Activated T-helper 1 cell treated with anti-CD3 and anti-CD28 coated beads, Interleukin-12 subunit alpha, Interleukin-12 subunit beta, Interleukin-2, Interleukin-4 antibody, amounts not matched to agents 30 ng/mL and 10 ng/mL and 1 ng/mL, durations not matched to agents 14 hours and 24 hours and 36 hours (primary cell): ENCODE data around the gene CDPF1. TPM values are rescaled to one million over a fixed set of nuclear protein-coding genes. Genes with fewer than 3 reads are reported as not detected.

ENCODE experiments used
- DNase-seq: peaks from one replicate; pipeline ENCODE4 v3.0.0; 2021; ENCODE audit warnings: low spot score
- H3K27ac Mint-ChIP-seq: one replicate; pipeline ENCODE4 v1.8.0; 2021; ENCODE audit warnings: mild to moderate bottlenecking, mixed read lengths
- H3K27me3 Mint-ChIP-seq: one replicate; pipeline ENCODE4 v1.8.0; 2022; ENCODE audit warnings: mild to moderate bottlenecking, moderate library complexity, mixed read lengths; ENCODE audit not compliant: insufficient read depth
- H3K36me3 Mint-ChIP-seq: one replicate; pipeline ENCODE4 v1.8.0; 2021; ENCODE audit warnings: low read depth, mixed read lengths
- H3K4me1 Mint-ChIP-seq: one replicate; pipeline ENCODE4 v1.8.0; 2021; ENCODE audit warnings: low read depth, mixed read lengths
- H3K4me3 Mint-ChIP-seq: one replicate; pipeline ENCODE4 v1.8.0; 2021; ENCODE audit warnings: mild to moderate bottlenecking, moderate library complexity, mixed read lengths
- H3K9me3 Mint-ChIP-seq: one replicate; pipeline ENCODE4 v1.8.0; 2021; ENCODE audit warnings: mixed read lengths
- intact Hi-C: fragments of 100-400 bp; cut with micrococcal nuclease; formaldehyde crosslinking; loops from one replicate; pipeline ENCODE4 v1.15.1; 2024
- total RNA-seq: library from RNA; stranded (reverse); gene quantifications from 2 replicates; pipeline ENCODE4 v1.2.3, GENCODE V29; 2022

The CDPF1 gene
- 9.5 and 14.2 TPM in 2 replicates for total RNA-seq

DNA sequence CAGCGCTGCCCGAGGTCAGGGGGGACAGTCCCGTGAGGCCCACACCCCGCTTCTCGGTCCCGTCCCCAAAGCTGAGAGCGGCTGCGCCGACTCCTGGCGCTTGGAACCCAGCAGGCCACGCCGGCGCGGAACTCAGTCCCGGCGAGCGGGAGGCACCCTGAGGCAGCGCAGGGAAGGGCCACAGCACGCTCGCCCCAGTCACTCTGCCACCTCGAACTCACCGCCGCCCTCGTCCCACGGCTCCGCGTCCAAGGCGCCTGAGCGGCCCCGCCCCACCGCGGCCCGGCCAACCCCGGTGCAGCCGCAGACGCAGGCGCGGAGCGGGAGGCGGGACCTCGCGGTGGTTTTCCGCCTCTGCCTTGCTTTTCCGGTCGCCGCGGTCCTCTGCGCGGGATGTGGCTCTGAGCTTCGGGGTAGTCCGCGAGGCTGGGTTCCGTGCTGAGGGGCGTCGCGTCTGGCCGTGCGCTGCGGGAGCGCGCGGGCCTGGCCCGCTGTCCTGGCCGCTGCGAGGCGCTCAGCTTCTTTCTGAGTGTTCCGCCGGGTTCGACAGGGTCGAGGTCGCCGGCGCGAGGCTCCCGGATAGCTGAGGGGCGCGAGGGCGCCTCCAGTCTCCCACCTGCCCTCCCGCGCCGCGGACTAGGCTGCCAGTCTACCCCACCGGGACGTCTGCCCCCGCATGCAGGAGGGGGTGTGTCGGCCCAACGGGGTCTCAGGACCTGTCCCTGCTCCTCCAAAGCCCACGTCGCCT, at the start of gene CDPF1:
CDPF1 (minus strand) TSS at position 259 of the 748 bp plus-strand sequence. CDS start 2,009 bp downstream, outside the sequence.
- Mint-ChIP-seq H3K9me3 (no peaks in the 10 kb centered on the region), H3K36me3 (peaks cover 6% of the 10 kb centered on the region), H3K27me3 (peaks cover 2% of the 10 kb centered on the region), H3K4me3 (peak within 1 kb of the TSS; percentile 87), H3K27ac (peak within 1 kb of the TSS; percentile 74), H3K4me1 (peaks cover 31% of the 10 kb centered on the region)
- peak; percentile 93 for DNase-seq
- intact Hi-C loops: loop anchor here (1.0 to 10.0 kb wide), 8 partner anchors 11 to 578 kb away; partner anchors contain the start of genes ATXN10, GTSE1 and TRMU

DNA sequence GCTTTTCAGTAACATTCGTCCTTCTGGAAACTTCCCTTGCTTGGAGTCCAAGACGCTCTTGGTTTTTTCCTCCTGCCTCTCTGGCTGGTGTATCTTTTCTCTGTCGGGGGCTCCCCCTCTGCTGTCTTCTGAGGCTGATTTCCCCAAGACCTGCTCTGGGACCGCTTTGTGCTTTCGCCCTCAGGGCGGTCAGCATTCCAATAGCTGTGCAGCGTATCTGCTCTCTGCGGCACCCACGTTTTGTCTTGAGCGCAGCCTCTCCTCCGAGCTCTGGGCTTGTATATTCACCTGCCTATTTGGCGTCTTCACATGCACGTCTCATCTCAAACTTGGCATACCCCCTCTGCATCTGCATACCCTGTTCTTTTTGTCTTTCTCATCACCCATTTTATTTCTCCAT, 49.0 kb upstream of the CDPF1 start:
- no peak for DNase-seq
- no peaks in the 10 kb centered on the region for H3K27me3 Mint-ChIP-seq
- peak overlapping the region; percentile 81 for H3K4me3 Mint-ChIP-seq
- intact Hi-C loops: no loop called here
- no peaks in the 10 kb centered on the region for H3K9me3 Mint-ChIP-seq
- H3K27ac Mint-ChIP-seq: no peak overlapping the region
- H3K36me3 Mint-ChIP-seq: peaks cover 31% of the 10 kb centered on the region
- H3K4me1 Mint-ChIP-seq: peaks cover 64% of the 10 kb centered on the region

- Mint-ChIP-seq H3K36me3 (peaks cover 35% of the 10 kb centered on the region), H3K4me1 (peaks cover 52% of the 10 kb centered on the region)
- intact Hi-C loops: no loop called here
Observed at GRCh38 chr22:46297151-46297812, 47.2 kb upstream of the CDPF1 start.

DNA sequence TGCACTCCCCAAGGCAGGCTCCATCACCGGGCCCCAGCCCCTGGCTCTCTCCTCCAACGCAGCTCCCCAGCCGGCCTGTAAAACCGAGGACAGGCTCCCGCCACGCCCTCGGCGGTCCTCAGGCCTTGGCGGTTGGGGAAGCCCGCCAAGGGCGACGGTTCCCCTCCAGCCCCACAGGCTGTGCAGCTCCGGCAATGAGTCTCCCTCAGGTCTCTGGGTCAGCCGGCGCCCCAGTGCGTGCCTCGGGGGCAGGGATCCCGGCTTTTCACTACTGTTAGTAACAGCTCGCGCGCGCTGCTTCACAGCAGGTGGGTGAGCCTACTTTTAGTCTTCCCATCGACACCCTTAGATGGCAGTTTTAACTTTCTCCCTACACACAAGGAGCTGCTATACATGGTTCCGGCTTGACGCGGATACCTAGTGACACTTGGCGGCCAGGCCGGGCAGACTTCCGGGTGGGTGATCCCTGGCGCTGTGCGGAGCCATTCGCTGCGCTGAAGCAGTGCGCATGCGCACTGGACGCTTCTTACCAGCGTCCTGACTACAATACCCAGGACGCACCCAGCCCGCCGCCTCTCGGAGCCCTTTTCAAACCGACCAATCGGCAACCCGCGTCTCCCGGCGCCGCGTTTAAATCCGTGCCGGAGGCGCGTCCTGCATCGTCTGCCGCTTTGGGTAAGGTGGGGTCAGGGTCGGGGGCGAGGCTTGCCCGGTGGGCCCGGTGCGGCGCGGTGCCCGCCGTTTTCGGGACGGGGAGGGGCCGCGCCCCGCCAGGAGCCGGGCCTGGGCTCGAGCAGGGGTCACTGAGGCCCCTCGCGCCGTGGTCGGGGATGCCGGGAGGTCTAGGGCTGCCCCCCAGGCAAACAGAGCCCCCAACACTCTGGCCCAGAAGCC, 46.4 kb upstream of the CDPF1 start, which contains the start of gene GTSE1:
GTSE1 (plus strand) TSS at position 614 of the 894 bp plus-strand sequence. CDS start 531 bp downstream, outside the sequence.
- Mint-ChIP-seq H3K27ac (peak within 1 kb of the TSS; percentile 94), H3K4me1 (peaks cover 52% of the 10 kb centered on the region), H3K9me3 (no peaks in the 10 kb centered on the region), H3K4me3 (peak within 1 kb of the TSS; percentile 91), H3K27me3 (no peaks in the 10 kb centered on the region), H3K36me3 (peaks cover 38% of the 10 kb centered on the region)
- DNase-seq: peak; percentile 97
- intact Hi-C loops: loop anchor here (1.0 kb wide), 7 partner anchors 29 to 625 kb away; partner anchors contain the start of genes ATXN10, CDPF1 and TRMU

More at GRCh38 chr22:46297151-46297812, 47.2 kb upstream of the CDPF1 start:
- Mint-ChIP-seq H3K4me3 (peak overlapping the region; percentile 91), H3K9me3 (no peaks in the 10 kb centered on the region), H3K27me3 (no peaks in the 10 kb centered on the region), H3K27ac (peak overlapping the region; percentile 67)
- DNase-seq: no peak

DNA sequence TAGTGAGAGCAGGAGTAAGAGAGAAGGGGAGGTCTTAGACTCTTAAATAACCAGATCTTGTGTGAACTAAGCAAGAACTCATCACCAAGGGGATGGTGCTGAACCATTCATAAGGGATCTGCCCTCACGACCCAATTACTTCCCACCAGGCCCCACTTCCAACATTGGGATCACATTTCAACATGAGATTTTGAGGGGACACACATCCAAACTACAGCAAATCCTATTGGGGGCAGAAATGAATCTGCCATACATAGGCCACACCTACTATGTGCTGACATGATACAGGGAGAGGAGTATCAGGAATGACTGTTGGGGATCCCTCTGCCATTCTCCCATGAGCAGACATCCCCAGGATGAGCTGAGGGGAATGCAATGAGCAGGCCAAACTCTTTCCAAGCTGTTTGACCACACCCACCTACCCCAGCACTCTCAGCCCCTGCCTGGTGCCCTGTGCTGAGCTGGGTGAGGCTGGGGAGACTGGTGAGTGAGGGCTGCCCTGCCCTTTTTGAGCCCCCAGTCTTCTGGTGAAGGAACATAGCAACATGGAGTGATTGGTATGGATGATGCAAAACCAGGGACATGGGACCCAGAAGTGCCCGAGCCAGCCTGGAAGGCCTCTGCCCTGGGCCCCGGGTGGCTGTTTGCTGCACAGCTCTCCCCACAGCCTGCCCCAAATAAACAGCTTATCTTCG, 45.3 kb upstream of the CDPF1 start:
- Mint-ChIP-seq H3K4me1 (peaks cover 44% of the 10 kb centered on the region), H3K4me3 (peak overlapping the region; percentile 91), H3K27me3 (no peaks in the 10 kb centered on the region), H3K9me3 (no peaks in the 10 kb centered on the region), H3K36me3 (peaks cover 31% of the 10 kb centered on the region), H3K27ac (peak overlapping the region; percentile 94)
- DNase-seq: no peak
- intact Hi-C loops: no loop called here

DNA sequence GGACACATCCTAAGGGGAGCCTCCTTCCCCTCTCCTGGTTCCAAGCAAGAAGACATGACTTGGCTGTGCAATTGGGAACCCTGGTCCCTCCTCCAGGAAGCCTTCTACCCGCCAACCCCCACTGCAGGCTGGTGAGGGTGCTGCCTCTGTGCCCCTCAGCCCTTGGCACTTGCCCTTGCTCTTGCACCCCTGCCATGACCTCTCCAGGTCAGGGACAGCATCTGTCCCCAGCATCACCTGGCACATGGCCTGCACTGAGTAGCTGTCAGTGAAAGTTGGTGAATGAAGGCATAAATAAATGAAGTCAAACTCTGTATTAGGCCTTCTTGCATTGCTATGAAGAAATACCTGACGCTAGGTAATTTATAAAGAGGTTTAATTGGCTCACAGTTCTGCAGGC, 44.7 kb upstream of the CDPF1 start:
- DNase-seq: no peak
- intact Hi-C loops: no loop called here
- Mint-ChIP-seq H3K4me1 (peaks cover 42% of the 10 kb centered on the region), H3K36me3 (peaks cover 33% of the 10 kb centered on the region), H3K9me3 (no peaks in the 10 kb centered on the region), H3K4me3 (peak overlapping the region; percentile 91), H3K27ac (peak overlapping the region; percentile 45), H3K27me3 (no peaks in the 10 kb centered on the region)

- DNase-seq: no peak
- Mint-ChIP-seq H3K36me3 (peaks cover 23% of the 10 kb centered on the region), H3K4me3 (peak overlapping the region; percentile 7), H3K27me3 (no peaks in the 10 kb centered on the region), H3K9me3 (no peaks in the 10 kb centered on the region), H3K27ac (peak overlapping the region; percentile 34), H3K4me1 (peaks cover 32% of the 10 kb centered on the region)
- intact Hi-C loops: no loop called here
Observed at GRCh38 chr22:46293577-46294260, 43.6 kb upstream of the CDPF1 start.

GRCh38 chr22:46292732-46293131, 42.6 kb upstream of the CDPF1 start:
- H3K4me1 Mint-ChIP-seq: peaks cover 33% of the 10 kb centered on the region
- no peaks in the 10 kb centered on the region for H3K27me3 Mint-ChIP-seq
- H3K4me3 Mint-ChIP-seq: no peak overlapping the region
- no peaks in the 10 kb centered on the region for H3K9me3 Mint-ChIP-seq
- H3K36me3 Mint-ChIP-seq: peaks cover 22% of the 10 kb centered on the region
- intact Hi-C loops: no loop called here
- no peak overlapping the region for H3K27ac Mint-ChIP-seq
- DNase-seq: no peak

DNA sequence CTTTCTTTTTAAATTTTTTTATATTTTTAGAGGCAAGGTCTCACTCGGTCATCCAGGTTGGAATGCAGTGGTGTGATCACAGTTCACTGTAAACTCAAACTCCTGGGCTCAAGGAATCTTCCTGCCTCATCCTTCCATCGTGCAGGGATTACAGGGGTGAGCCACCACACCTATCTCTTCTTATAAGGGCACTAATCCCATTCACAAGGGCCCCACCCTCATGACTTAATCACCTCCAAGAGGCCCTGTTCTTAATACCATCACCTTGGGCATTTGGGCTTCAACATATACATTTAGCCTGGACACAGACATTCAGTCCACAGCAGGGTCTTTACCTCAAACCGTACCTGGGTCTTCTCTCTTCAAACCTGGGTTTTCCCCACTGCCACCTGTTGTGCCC, 42.1 kb upstream of the CDPF1 start:
- intact Hi-C loops: no loop called here
- Mint-ChIP-seq H3K4me1 (peaks cover 33% of the 10 kb centered on the region), H3K27me3 (no peaks in the 10 kb centered on the region), H3K36me3 (peaks cover 28% of the 10 kb centered on the region), H3K4me3 (no peak overlapping the region), H3K9me3 (no peaks in the 10 kb centered on the region), H3K27ac (no peak overlapping the region)
- no peak for DNase-seq

- Mint-ChIP-seq H3K9me3 (no peaks in the 10 kb centered on the region), H3K27me3 (no peaks in the 10 kb centered on the region), H3K4me3 (no peak overlapping the region), H3K27ac (no peak overlapping the region), H3K36me3 (peaks cover 26% of the 10 kb centered on the region), H3K4me1 (peaks cover 26% of the 10 kb centered on the region)
- DNase-seq: no peak
- intact Hi-C loops: no loop called here
Observed at GRCh38 chr22:46290843-46291785, 41.0 kb upstream of the CDPF1 start.
